ENCODE data around the gene SCAF4. TPM values are rescaled to one million over a fixed set of nuclear protein-coding genes. Genes with fewer than 3 reads are reported as not detected.

The SCAF4 gene
- total and polyA plus RNA-seq, 10 of the 15 experiments (the other 5 are each of a cell fraction or from before 2014, with no cell fraction given), result 4.3 to 49.3 (median 16.0) TPM

- peak; percentile 95 for TF ChIP-seq MEF2B (IDR thresholded peaks at IDR 0.05; ENCODE audit: partially characterized antibody, poor library complexity, severe bottlenecking)
- TF ChIP-seq IRF4 (IDR thresholded peaks at IDR 0.05; ENCODE audit: low read depth, low read length), result 0 out of 2 replicates have a peak, but pooled peaks have one; percentile 47
- TF ChIP-seq DPF2 (IDR thresholded peaks at IDR 0.05), result peak; percentile 41; the same call in 1 of the 2 replicates
- TF ChIP-seq CEBPB (IDR thresholded peaks at IDR 0.05; ENCODE audit: borderline replicate concordance in 1 of 2, low read depth in 2 of 2, low read length in 2 of 2), result peak in 1 of 2 experiments; percentile 64; a peak in 1 of 4 replicates
- peak; percentile 79 for TF ChIP-seq RAD51 (IDR thresholded peaks at IDR 0.05)
- TF ChIP-seq SREBF1 (IDR thresholded peaks at IDR 0.05; ENCODE audit: low read length), result peak; percentile 59
- no peak for TF ChIP-seq MTA3 (IDR thresholded peaks at IDR 0.05; ENCODE audit: borderline replicate concordance, low read length)
- TF ChIP-seq NFXL1 (IDR thresholded peaks at IDR 0.05; ENCODE audit: borderline replicate concordance), result no peak
- no peak for TF ChIP-seq ZBED1 (IDR thresholded peaks at IDR 0.05; ENCODE audit: borderline replicate concordance)
- TF ChIP-seq JUNB (IDR thresholded peaks at IDR 0.05), result 0 out of 2 replicates have a peak, but pooled peaks have one; percentile 15
- no peak for TF ChIP-seq E2F4 (IDR thresholded peaks at IDR 0.05; ENCODE audit: low read depth, low read length)
- peak; percentile 42; the same call in 1 of the 2 replicates for TF ChIP-seq CREM (IDR thresholded peaks at IDR 0.05; ENCODE audit: low read depth)
- peak; percentile 92 for TF ChIP-seq MEF2A (IDR thresholded peaks at IDR 0.05; ENCODE audit: insufficient read depth, low read depth, low read length)
- TF ChIP-seq ATF7 (IDR thresholded peaks at IDR 0.05; ENCODE audit: low read depth), result peak; percentile 70
- no peak for TF ChIP-seq FOS (IDR thresholded peaks at IDR 0.05; ENCODE audit: borderline replicate concordance, extremely low read depth, insufficient read length)
- peak; percentile 30 to 58; a peak in 3 of 4 replicates for TF ChIP-seq IKZF2 (IDR thresholded peaks at IDR 0.05)
- TF ChIP-seq POLR2A (IDR thresholded peaks at IDR 0.05; ENCODE audit: low read depth, low read length), result no peak
- TF ChIP-seq PKNOX1 (IDR thresholded peaks at IDR 0.05), result peak; percentile 50; the same call in 1 of the 2 replicates
- TF ChIP-seq CHD2 (IDR thresholded peaks at IDR 0.05; ENCODE audit: borderline replicate concordance, low read depth, low read length), result no peak
- 0 out of 2 replicates have a peak, but pooled peaks have one; percentile 56 for TF ChIP-seq ASH2L (IDR thresholded peaks at IDR 0.05; ENCODE audit: borderline replicate concordance, low read depth)
- TF ChIP-seq ATF3 (IDR thresholded peaks at IDR 0.05; ENCODE audit: borderline replicate concordance, extremely low read depth, low read depth, low read length), result no peak
- no peak for TF ChIP-seq SUPT20H (IDR thresholded peaks at IDR 0.05; ENCODE audit: borderline replicate concordance, control insufficient read depth, low read depth, low read length)
- no peak for TF ChIP-seq SMAD5 (IDR thresholded peaks at IDR 0.05; ENCODE audit: low read depth)
- TF ChIP-seq TCF12 (IDR thresholded peaks at IDR 0.05; ENCODE audit: low read depth, low read length), result no peak
- peak; percentile 88 to 94 for TF ChIP-seq BHLHE40 (IDR thresholded peaks at IDR 0.05; ENCODE audit: borderline replicate concordance in 1 of 2, low read depth in 2 of 2, low read length in 1 of 2)
- no peak for TF ChIP-seq ESRRA (IDR thresholded peaks at IDR 0.05; ENCODE audit: low read length)
- TF ChIP-seq FOXM1 (IDR thresholded peaks at IDR 0.05; ENCODE audit: low read depth, low read length), result 0 out of 2 replicates have a peak, but pooled peaks have one; percentile 46
- peak; percentile 80 for TF ChIP-seq RUNX3 (IDR thresholded peaks at IDR 0.05; ENCODE audit: low read length)
- TF ChIP-seq EGR1 (IDR thresholded peaks at IDR 0.05; ENCODE audit: borderline replicate concordance in 1 of 2, low read depth in 2 of 2, low read length in 2 of 2), result no peak
- TF ChIP-seq SREBF2 (IDR thresholded peaks at IDR 0.05; ENCODE audit: low read length), result peak; percentile 55; the same call in 1 of the 2 replicates
Observed at GRCh38 chr21:31772674-31773555, 41.0 kb upstream of the SCAF4 start (continued).
